Measurements from ENCODE around the gene KLF13.

- TF ChIP-seq CTCF (IDR thresholded peaks at IDR 0.05; ENCODE audit: low read length) (no peak), EZH2 (IDR thresholded peaks at IDR 0.05; ENCODE audit: borderline replicate concordance, low read length) (no peak)
Measured at GRCh38 chr15:31412824-31413223, 86.2 kb downstream of the KLF13 start.

Measured in OCI-LY1 (cell line).